BLaER1 (cell line): ENCODE measurements around the gene ZBTB24.

Experiments
- H3K27ac ChIP-seq: shearing (Covaris generic); formaldehyde crosslinking; 2 replicates; pipeline ENCODE4 v1.8.1; 2022
- H3K27me3 ChIP-seq: shearing (Covaris generic); formaldehyde crosslinking; 2 replicates; pipeline ENCODE4 v1.8.1; 2022
- H3K36me3 ChIP-seq: shearing (Covaris generic); formaldehyde crosslinking; 2 replicates; pipeline ENCODE4 v1.8.1; 2022
- H3K4me1 ChIP-seq: shearing (Covaris generic); formaldehyde crosslinking; 2 replicates; pipeline ENCODE4 v1.8.1; 2022
- H3K4me2 ChIP-seq: shearing (Covaris generic); formaldehyde crosslinking; 2 replicates; pipeline ENCODE4 v1.8.1; 2022
- H3K4me3 ChIP-seq: shearing (Covaris generic); formaldehyde crosslinking; 2 replicates; pipeline ENCODE4 v1.8.1; 2022
- H3K9ac ChIP-seq: shearing (Covaris generic); formaldehyde crosslinking; 2 replicates; pipeline ENCODE4 v1.8.1; 2022
- H3K9me3 ChIP-seq: shearing (Covaris generic); formaldehyde crosslinking; 2 replicates; pipeline ENCODE4 v1.8.1; 2022
- H4K20me1 ChIP-seq: shearing (Covaris generic); formaldehyde crosslinking; 2 replicates; pipeline ENCODE4 v1.8.1; 2022
- Cebpa-rat ChIP-seq: shearing (Covaris generic); IDR thresholded peaks from 2 replicates; pipeline ENCODE4 v1.8.1; 2022

The ZBTB24 gene

GRCh38 chr6:109515781-109516409 is 32.9 kb upstream of the ZBTB24 start:
- peaks cover 30% of the 10 kb centered on the region for H3K4me1 ChIP-seq
- H3K27me3 ChIP-seq = no peaks in the 10 kb centered on the region
- no peak overlapping the region for H3K9ac ChIP-seq
- no peaks in the 10 kb centered on the region for H3K36me3 ChIP-seq
- peak overlapping the region; percentile 31; the same call in 1 of the 2 replicates for H3K4me3 ChIP-seq
- H3K9me3 ChIP-seq = peaks cover 20% of the 10 kb centered on the region
- H4K20me1 ChIP-seq = no peaks in the 10 kb centered on the region
- peak overlapping the region; percentile 32; the same call in 1 of the 2 replicates for H3K27ac ChIP-seq
- peak overlapping the region; percentile 76 for H3K4me2 ChIP-seq
- no peak for TF ChIP-seq Cebpa-rat

GRCh38 chr6:109514946-109515345 is 31.9 kb upstream of the ZBTB24 start:
- TF ChIP-seq Cebpa-rat = no peak

GRCh38 chr6:109513571-109514071 is 30.6 kb upstream of the ZBTB24 start:
- Histone ChIP-seq H3K9ac (no peak overlapping the region), H3K4me1 (peaks cover 30% of the 10 kb centered on the region), H4K20me1 (no peaks in the 10 kb centered on the region), H3K27ac (no peak overlapping the region), H3K4me3 (no peak overlapping the region), H3K4me2 (no peak overlapping the region), H3K9me3 (peaks cover 22% of the 10 kb centered on the region), H3K27me3 (no peaks in the 10 kb centered on the region), H3K36me3 (peaks cover 6% of the 10 kb centered on the region; the same call in 1 of the 2 replicates)
- TF ChIP-seq Cebpa-rat = no peak

More at GRCh38 chr6:109514946-109515345, 31.9 kb upstream of the ZBTB24 start:
- H4K20me1 ChIP-seq = no peaks in the 10 kb centered on the region
- H3K27me3 ChIP-seq = no peaks in the 10 kb centered on the region
- H3K9ac ChIP-seq = no peak overlapping the region
- H3K4me1 ChIP-seq = peaks cover 30% of the 10 kb centered on the region
- peaks cover 24% of the 10 kb centered on the region for H3K9me3 ChIP-seq
- H3K4me2 ChIP-seq = peak overlapping the region; percentile 76; the same call in 1 of the 2 replicates
- H3K36me3 ChIP-seq = peaks cover 6% of the 10 kb centered on the region; the same call in 1 of the 2 replicates
- H3K27ac ChIP-seq = no peak overlapping the region
- no peak overlapping the region for H3K4me3 ChIP-seq

GRCh38 chr6:109512271-109512817 is 29.3 kb upstream of the ZBTB24 start:
- Histone ChIP-seq H3K4me3 (no peak overlapping the region), H3K9me3 (peaks cover 22% of the 10 kb centered on the region), H3K4me2 (no peak overlapping the region), H3K4me1 (peaks cover 22% of the 10 kb centered on the region), H4K20me1 (no peaks in the 10 kb centered on the region), H3K27me3 (no peaks in the 10 kb centered on the region), H3K36me3 (peaks cover 6% of the 10 kb centered on the region; the same call in 1 of the 2 replicates), H3K9ac (no peak overlapping the region), H3K27ac (no peak overlapping the region)
- TF ChIP-seq Cebpa-rat = no peak

- no peak overlapping the region for H3K4me3 ChIP-seq
- H3K4me1 ChIP-seq = peaks cover 17% of the 10 kb centered on the region
- H3K4me2 ChIP-seq = no peak overlapping the region
- no peak for TF ChIP-seq Cebpa-rat
- H3K9ac ChIP-seq = no peak overlapping the region
- peaks cover 22% of the 10 kb centered on the region for H3K9me3 ChIP-seq
- no peaks in the 10 kb centered on the region for H4K20me1 ChIP-seq
- no peak overlapping the region for H3K27ac ChIP-seq
- peaks cover 6% of the 10 kb centered on the region; the same call in 1 of the 2 replicates for H3K36me3 ChIP-seq
- H3K27me3 ChIP-seq = no peaks in the 10 kb centered on the region
Observed at GRCh38 chr6:109511832-109512231, 28.8 kb upstream of the ZBTB24 start.

- H3K4me2 ChIP-seq = no peak overlapping the region
- no peak overlapping the region for H3K9ac ChIP-seq
- H3K9me3 ChIP-seq = peaks cover 22% of the 10 kb centered on the region
- peaks cover 6% of the 10 kb centered on the region; the same call in 1 of the 2 replicates for H3K36me3 ChIP-seq
- H3K4me1 ChIP-seq = peaks cover 2% of the 10 kb centered on the region
- TF ChIP-seq Cebpa-rat = no peak
- H3K27ac ChIP-seq = no peak overlapping the region
- H3K27me3 ChIP-seq = no peaks in the 10 kb centered on the region
- no peak overlapping the region for H3K4me3 ChIP-seq
- H4K20me1 ChIP-seq = no peaks in the 10 kb centered on the region
Observed at GRCh38 chr6:109510358-109510757, 27.3 kb upstream of the ZBTB24 start.

GRCh38 chr6:109508166-109508860 is 25.3 kb upstream of the ZBTB24 start:
- H3K4me2 ChIP-seq = no peak overlapping the region
- H3K9ac ChIP-seq = no peak overlapping the region
- no peak overlapping the region for H3K4me3 ChIP-seq
- TF ChIP-seq Cebpa-rat = no peak
- H3K27ac ChIP-seq = no peak overlapping the region
- peaks cover 5% of the 10 kb centered on the region; the same call in 1 of the 2 replicates for H3K4me1 ChIP-seq
- peaks cover 6% of the 10 kb centered on the region; the same call in 1 of the 2 replicates for H3K36me3 ChIP-seq
- H4K20me1 ChIP-seq = no peaks in the 10 kb centered on the region
- H3K27me3 ChIP-seq = no peaks in the 10 kb centered on the region
- H3K9me3 ChIP-seq = peaks cover 22% of the 10 kb centered on the region

- Histone ChIP-seq H3K27ac (no peak overlapping the region), H3K36me3 (peaks cover 6% of the 10 kb centered on the region; the same call in 1 of the 2 replicates)
Observed at GRCh38 chr6:109507490-109508072, 24.6 kb upstream of the ZBTB24 start.

GRCh38 chr6:109506841-109507240 is 23.8 kb upstream of the ZBTB24 start:
- Histone ChIP-seq H3K4me2 (no peak overlapping the region), H3K4me1 (peaks cover 5% of the 10 kb centered on the region; the same call in 1 of the 2 replicates), H3K36me3 (peaks cover 6% of the 10 kb centered on the region; the same call in 1 of the 2 replicates), H3K9ac (no peak overlapping the region), H3K4me3 (no peak overlapping the region), H3K27ac (no peak overlapping the region), H3K9me3 (peaks cover 22% of the 10 kb centered on the region), H3K27me3 (no peaks in the 10 kb centered on the region), H4K20me1 (no peaks in the 10 kb centered on the region)
- no peak for TF ChIP-seq Cebpa-rat

More at GRCh38 chr6:109507490-109508072, 24.6 kb upstream of the ZBTB24 start:
- TF ChIP-seq Cebpa-rat = no peak
- H3K4me1 ChIP-seq = peaks cover 5% of the 10 kb centered on the region; the same call in 1 of the 2 replicates
- no peaks in the 10 kb centered on the region for H3K27me3 ChIP-seq
- no peak overlapping the region for H3K4me3 ChIP-seq
- no peak overlapping the region for H3K4me2 ChIP-seq
- H3K9me3 ChIP-seq = peaks cover 22% of the 10 kb centered on the region
- no peak overlapping the region for H3K9ac ChIP-seq
- no peaks in the 10 kb centered on the region for H4K20me1 ChIP-seq
